ENCODE data around the gene TMEM120A.

The TMEM120A gene

GRCh38 chr7:75957021-75957736 lies 37.2 kb downstream of the TMEM120A start:
- no peak for DNase-seq (ENCODE audit: low spot score)

- no peak for DNase-seq (ENCODE audit: low spot score)
Observed at GRCh38 chr7:75955331-75955955, 39.0 kb downstream of the TMEM120A start.

DNA sequence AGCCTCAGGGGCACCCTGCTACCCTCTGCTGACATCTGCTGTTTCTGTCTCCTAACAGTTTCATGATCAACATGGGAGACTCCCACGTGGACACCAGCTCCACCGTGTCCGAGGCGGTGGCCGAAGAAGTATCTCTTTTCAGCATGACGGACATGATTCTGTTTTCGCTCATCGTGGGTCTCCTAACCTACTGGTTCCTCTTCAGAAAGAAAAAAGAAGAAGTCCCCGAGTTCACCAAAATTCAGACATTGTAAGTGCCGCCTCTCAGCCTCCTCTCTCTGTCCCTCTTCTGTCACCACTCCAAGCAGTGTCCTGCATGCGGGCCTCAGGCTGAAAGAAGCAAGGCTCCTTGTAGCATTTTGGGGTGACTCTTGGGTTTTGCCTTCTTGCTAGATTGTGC lies 40.5 kb downstream of the TMEM120A start:
- DNase-seq (ENCODE audit: low spot score) = no peak

GRCh38 chr7:75953431-75953830 lies 41.0 kb downstream of the TMEM120A start:
- DNase-seq (ENCODE audit: low spot score) = no peak

DNA sequence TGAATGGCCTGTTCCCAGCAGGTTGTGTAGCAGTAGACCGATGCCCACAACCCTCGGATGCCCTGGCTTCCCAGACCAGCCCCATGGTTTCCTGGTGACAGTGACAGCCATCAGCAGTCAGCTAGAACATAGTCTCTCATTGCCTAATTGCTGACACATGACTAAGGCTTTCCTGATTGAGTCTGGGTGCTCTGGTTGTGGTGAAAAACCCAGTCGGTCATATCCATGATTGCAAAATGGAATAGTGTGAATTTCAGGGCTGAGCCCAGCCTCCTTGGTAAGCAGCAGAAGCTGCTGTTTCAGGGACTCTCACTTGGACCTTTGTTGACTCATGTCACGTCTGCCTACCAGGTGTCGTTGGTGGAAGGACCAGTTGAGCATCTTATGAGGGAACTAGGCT lies 42.9 kb downstream of the TMEM120A start:
- no peak for DNase-seq (ENCODE audit: low spot score)

DNA sequence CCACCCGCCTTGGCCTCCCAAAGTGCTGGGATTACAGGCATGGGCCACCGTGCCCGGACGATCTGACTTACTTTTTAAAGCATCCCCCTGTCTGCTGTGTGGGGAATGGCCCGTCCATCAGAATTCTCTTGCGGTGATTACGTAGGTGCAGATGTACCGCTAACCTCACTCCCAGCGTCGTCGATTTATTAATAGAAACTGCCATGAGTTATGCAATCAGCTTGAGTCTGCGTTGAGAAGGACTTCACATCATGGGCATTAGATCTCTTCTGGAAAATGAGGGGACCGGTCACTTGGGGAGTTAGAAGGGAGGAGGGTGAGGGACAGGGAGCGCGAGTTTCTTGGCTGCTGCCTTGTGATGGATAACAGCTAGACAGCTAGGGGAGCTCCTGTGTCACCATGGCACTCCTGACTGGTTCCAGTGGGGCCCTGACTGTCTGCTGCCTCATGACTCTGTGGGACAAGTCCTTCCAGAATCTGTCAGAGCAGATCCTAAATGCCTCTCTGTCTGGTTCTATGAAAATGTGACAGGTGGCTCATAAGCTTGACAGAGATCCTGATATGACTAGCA lies 44.2 kb downstream of the TMEM120A start:
- no peak for DNase-seq (ENCODE audit: low spot score)

- no peak for DNase-seq (ENCODE audit: low spot score)
Observed at GRCh38 chr7:75948179-75948578, 46.2 kb downstream of the TMEM120A start.

DNA sequence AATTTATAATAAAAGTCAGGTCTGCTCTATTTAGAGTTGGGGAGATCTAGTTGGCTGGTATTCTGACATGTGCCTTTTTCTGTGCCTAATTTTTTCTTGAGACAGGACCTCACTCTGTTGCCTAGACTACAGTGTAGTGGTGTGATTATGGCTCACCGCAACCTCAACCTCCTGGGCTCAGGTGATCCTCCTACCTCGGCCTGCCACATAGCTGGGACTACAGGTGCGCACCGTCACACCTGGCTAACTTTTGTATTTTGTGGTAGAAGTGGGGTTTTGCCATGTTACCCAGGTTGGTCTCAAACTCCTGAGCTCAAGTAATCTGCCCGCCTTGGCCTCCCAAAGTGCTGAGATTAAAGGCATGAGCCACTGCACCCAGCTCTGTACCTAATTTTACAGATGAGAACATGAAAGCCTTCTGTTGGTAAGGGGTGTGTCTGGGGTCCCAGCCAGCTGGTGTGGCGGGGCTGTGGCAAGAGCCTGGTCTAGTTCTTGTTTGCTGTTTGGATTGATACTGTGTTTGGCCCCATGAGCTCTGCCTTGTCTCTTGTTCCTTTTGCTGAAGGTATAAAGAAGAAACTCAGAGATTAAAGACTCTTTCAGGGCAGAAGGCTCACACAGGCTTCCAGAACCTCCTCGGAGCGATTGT lies 48.1 kb downstream of the TMEM120A start:
- no peak for DNase-seq (ENCODE audit: low spot score)

DNA sequence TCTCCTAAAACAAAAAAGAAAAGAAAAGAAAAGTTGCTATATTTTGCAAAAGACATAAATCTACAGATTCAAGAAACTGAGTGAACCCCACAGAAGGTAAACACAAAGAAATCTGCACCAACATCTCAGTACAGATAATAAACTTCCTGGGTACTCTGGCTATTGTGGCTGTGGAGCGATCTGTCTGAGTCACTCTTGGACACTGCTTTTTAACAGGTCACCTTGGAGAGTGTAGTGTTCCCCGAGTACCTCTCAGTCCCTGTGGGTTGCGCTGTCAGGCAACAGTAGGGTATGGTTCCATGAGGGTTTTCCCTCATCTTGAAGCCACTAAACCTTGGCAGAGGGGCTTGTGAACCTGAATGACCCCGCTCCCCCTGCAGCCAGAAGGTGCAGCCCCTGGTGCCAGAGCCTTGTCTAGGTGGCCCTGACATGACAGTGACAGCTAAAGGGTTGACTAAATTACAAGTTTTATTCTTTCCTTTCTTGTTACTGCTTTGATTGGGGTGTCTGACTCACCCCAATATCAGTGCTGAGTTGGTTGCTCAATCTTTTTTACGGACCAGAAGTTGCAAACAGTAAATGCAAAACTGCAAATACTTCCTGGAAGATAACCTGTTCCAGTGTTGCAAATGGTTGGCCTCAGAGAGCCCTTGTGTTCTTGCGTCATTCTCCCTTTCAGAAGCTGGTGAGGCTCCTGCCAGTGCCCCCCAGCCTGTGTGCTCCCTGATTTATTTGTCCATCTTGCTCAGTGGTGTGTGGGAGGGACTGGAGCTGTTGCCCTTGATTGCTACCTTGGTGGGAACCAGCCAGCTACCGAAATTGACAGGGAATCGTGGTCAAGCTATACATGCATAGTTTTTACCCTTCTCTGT lies 48.9 kb downstream of the TMEM120A start:
- no peak for DNase-seq (ENCODE audit: low spot score)

GRCh38 chr7:75944507-75944906 lies 49.9 kb downstream of the TMEM120A start:
- no peak for DNase-seq (ENCODE audit: low spot score)

GRCh38 chr7:75943864-75944263 lies 50.5 kb downstream of the TMEM120A start:
- no peak for DNase-seq (ENCODE audit: low spot score)

GRCh38 chr7:75938921-75939320 lies 55.5 kb downstream of the TMEM120A start:
- DNase-seq (ENCODE audit: low spot score) = no peak

GRCh38 chr7:75937958-75938786 lies 56.2 kb downstream of the TMEM120A start:
- no peak for DNase-seq (ENCODE audit: low spot score)

Measured in germinal center (tissue), 1 donor.